Neural cell (in vitro differentiated cells): ENCODE results near the gene SMIM14. TPM values are rescaled to one million over a fixed set of nuclear protein-coding genes. Genes with fewer than 3 reads are reported as not detected.

Source experiments
- H2AFZ ChIP-seq: fragments of 200-600, 300-800 bp; sonication (generic), shearing (Covaris generic); 2 replicates; pipeline ENCODE4 v1.6.0; 2014; ENCODE audit warnings: low read depth, mild to moderate bottlenecking, antibody characterized with exemption, low read length, moderate library complexity
- H3F3A ChIP-seq: fragments of 200-600 bp; shearing (Covaris generic); 2 replicates; pipeline ENCODE4 v1.6.1; 2016; ENCODE audit warnings: mild to moderate bottlenecking, moderate library complexity, mixed read lengths, antibody characterized with exemption, low read length; ENCODE audit not compliant: insufficient read depth, poor library complexity, severe bottlenecking
- H3K27ac ChIP-seq: fragments of 200-600, 300-800 bp; sonication (generic), shearing (Covaris generic); 2 replicates; pipeline ENCODE4 v1.5.1; 2014; ENCODE audit warnings: mild to moderate bottlenecking, low read length, moderate library complexity
- H3K27me3 ChIP-seq: fragments of 300-800, 200-600 bp; sonication (generic), shearing (Covaris generic); 2 replicates; pipeline ENCODE4 v1.6.0; 2014; ENCODE audit warnings: mild to moderate bottlenecking, low read depth, low read length, moderate library complexity; ENCODE audit not compliant: insufficient read depth
- H3K36me3 ChIP-seq: fragments of 300-800, 200-600 bp; sonication (generic), shearing (Covaris generic); 2 replicates; pipeline ENCODE4 v1.5.1; 2014; ENCODE audit warnings: mild to moderate bottlenecking, antibody characterized with exemption, low read length, moderate library complexity; ENCODE audit not compliant: insufficient read depth
- H3K4me2 ChIP-seq: fragments of 300-800, 200-600 bp; sonication (generic), shearing (Covaris generic); 2 replicates; pipeline ENCODE4 v1.6.0; 2014; ENCODE audit warnings: mild to moderate bottlenecking, low read length
- H3K4me3 ChIP-seq: fragments of 300-800, 200-600 bp; sonication (generic), shearing (Covaris generic); 2 replicates; pipeline ENCODE4 v1.5.1; 2014; ENCODE audit warnings: mild to moderate bottlenecking, low read length, moderate library complexity
- H3K79me2 ChIP-seq: fragments of 200-600 bp; shearing (Covaris generic); replicated peaks from 2 replicates; pipeline ENCODE4 v1.6.0; 2014; ENCODE audit warnings: mild to moderate bottlenecking, low read length, moderate library complexity; ENCODE audit not compliant: insufficient read depth
- H3K9ac ChIP-seq: fragments of 300-800, 200-600 bp; sonication (generic), shearing (Covaris generic); 2 replicates; pipeline ENCODE4 v1.6.1; 2016; ENCODE audit warnings: mild to moderate bottlenecking, low read length, mixed read lengths
- H3K9me2 ChIP-seq: fragments of 200-600 bp; shearing (Covaris generic); 2 replicates; pipeline ENCODE4 v1.6.1; 2016; ENCODE audit warnings: mild to moderate bottlenecking, low read length, mixed read lengths; ENCODE audit not compliant: insufficient read depth
- H3K9me3 ChIP-seq: fragments of 200-600, 300-800 bp; sonication (generic), shearing (Covaris generic); 2 replicates; pipeline ENCODE4 v1.6.1; 2016; ENCODE audit warnings: mild to moderate bottlenecking, mixed run types, low read length, moderate library complexity, mixed read lengths
- H4K20me1 ChIP-seq: fragments of 200-600 bp; shearing (Covaris generic); 2 replicates; pipeline ENCODE4 v1.6.1; 2016; ENCODE audit warnings: mild to moderate bottlenecking, mixed run types; ENCODE audit not compliant: insufficient read depth
- polyA plus RNA-seq: library from polyadenylated mRNA; depleted of rRNA; stranded (reverse); fragments of >200 nt; gene quantifications from 2 replicates; pipeline ENCODE4 v1.2.3, GENCODE V29; 2014
- small RNA-seq, 3 experiments: library from RNA; depleted of rRNA; stranded (forward); fragments of <200 nt; gene quantifications; one replicate each; pipeline ENCODE3, GENCODE V24; 2012
- TF ChIP-seq, protein P1 (sequence below): IDR thresholded peaks from 2 replicates; pipeline ENCODE4 v1.6.1; 2012; ENCODE audit warnings: borderline replicate concordance

Gene SMIM14
- polyA plus RNA-seq, 1 donor from 2014 or later, result 55.6 TPM

DNA sequence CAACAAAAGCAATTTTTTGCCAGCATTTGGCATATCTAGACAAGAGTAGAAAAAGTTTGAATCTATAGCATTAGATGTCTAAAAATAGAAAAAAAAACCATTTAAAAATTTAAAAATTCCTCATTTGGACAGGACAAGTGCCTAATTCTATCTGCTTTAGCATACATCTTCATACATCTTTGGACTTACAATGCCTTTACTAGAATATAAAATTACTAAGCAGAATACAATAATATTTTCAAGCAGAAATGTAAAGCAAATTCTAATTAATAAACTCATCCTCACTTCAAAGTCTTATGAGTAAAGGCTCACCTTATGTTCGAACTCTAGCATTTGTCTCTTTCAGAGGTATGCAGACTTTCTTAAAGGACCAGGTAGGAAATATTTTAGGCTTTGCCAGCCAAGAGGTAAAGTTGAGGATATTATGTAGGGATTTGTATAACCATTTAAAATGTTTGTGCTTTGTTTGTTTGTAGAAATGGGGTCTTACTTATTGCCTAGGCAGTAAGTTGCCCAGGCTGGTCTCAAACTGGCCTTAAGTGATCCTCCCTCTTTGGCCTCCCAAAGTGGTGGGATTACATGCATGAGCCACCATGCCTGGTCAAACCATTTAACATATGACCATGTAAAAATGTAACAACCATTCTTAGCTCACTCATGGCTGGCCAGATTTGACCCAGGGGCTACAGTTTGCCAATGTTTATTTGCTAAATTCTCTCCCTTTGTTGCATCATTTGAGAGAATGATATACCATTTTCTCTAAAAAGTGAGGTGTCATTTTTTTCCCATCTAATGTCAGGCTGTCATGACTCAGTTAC, 140.5 kb downstream of the SMIM14 start:
- Histone ChIP-seq H3K79me2 (no peaks in the 10 kb centered on the region), H3K4me2 (no peak overlapping the region), H3K9me3 (no peaks in the 10 kb centered on the region), H3K9me2 (no peaks in the 10 kb centered on the region), H3K4me3 (no peak overlapping the region), H4K20me1 (no peaks in the 10 kb centered on the region), H3K36me3 (peaks cover 3% of the 10 kb centered on the region), H3F3A (no peaks in the 10 kb centered on the region), H3K27me3 (no peaks in the 10 kb centered on the region), H2AFZ (no peak overlapping the region), H3K27ac (no peak overlapping the region), H3K9ac (no peak overlapping the region)
- TF ChIP-seq, protein P1, sequence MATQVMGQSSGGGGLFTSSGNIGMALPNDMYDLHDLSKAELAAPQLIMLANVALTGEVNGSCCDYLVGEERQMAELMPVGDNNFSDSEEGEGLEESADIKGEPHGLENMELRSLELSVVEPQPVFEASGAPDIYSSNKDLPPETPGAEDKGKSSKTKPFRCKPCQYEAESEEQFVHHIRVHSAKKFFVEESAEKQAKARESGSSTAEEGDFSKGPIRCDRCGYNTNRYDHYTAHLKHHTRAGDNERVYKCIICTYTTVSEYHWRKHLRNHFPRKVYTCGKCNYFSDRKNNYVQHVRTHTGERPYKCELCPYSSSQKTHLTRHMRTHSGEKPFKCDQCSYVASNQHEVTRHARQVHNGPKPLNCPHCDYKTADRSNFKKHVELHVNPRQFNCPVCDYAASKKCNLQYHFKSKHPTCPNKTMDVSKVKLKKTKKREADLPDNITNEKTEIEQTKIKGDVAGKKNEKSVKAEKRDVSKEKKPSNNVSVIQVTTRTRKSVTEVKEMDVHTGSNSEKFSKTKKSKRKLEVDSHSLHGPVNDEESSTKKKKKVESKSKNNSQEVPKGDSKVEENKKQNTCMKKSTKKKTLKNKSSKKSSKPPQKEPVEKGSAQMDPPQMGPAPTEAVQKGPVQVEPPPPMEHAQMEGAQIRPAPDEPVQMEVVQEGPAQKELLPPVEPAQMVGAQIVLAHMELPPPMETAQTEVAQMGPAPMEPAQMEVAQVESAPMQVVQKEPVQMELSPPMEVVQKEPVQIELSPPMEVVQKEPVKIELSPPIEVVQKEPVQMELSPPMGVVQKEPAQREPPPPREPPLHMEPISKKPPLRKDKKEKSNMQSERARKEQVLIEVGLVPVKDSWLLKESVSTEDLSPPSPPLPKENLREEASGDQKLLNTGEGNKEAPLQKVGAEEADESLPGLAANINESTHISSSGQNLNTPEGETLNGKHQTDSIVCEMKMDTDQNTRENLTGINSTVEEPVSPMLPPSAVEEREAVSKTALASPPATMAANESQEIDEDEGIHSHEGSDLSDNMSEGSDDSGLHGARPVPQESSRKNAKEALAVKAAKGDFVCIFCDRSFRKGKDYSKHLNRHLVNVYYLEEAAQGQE, result no peak

Small RNA genes lying within 50 kb of the gene (small RNA-seq; reads per million reads assigned to genes)
- gene RNU7-11P, result 0 to 0.24 (median 0) reads per million in 3 experiments

Other genes starting within 250 kb of the SMIM14 start
- not detected in 2 replicates for gene KLB, start 231.9 kb downstream of the SMIM14 start, polyA plus RNA-seq
- 5,091 and 5,676 TPM in 2 replicates for gene RPL9, start 179.9 kb downstream of the SMIM14 start, polyA plus RNA-seq
- gene LIAS, start 179.8 kb downstream of the SMIM14 start, polyA plus RNA-seq, result 20.8 and 24.6 TPM in 2 replicates
- 13.4 and 21.1 TPM in 2 replicates for gene UGDH, start 111.4 kb downstream of the SMIM14 start, polyA plus RNA-seq
- 44.0 and 45.8 TPM in 2 replicates for gene UBE2K, start 59.3 kb upstream of the SMIM14 start, polyA plus RNA-seq